Stimulated activated effector memory CD8-positive, alpha-beta T cell treated with anti-CD3 and anti-CD28 coated beads, Interleukin-12 subunit alpha, Interleukin-12 subunit beta, amount 100 ng/mL, for 72 hours (primary cell): Measurements from ENCODE around the gene GPHA2.

Source experiments
- ATAC-seq: fragments of 150-1000 bp; cut with Tn5 transposase; 2 replicates; pipeline ENCODE4 v1.10.0; 2021
- DNase-seq, 2 donors: peaks; one replicate each; pipeline ENCODE4 v3.0.0; 2021 to 2022; ENCODE audit warnings: low spot score in 2 of 2
- H3K27ac Mint-ChIP-seq: one replicate; pipeline ENCODE4 v1.8.0; 2022; ENCODE audit warnings: mild to moderate bottlenecking, mixed read lengths
- H3K36me3 Mint-ChIP-seq: one replicate; pipeline ENCODE4 v1.8.0; 2022; ENCODE audit warnings: mild to moderate bottlenecking, mixed read lengths
- H3K4me1 Mint-ChIP-seq: one replicate; pipeline ENCODE4 v1.8.0; 2022; ENCODE audit warnings: mixed read lengths
- H3K4me3 Mint-ChIP-seq: one replicate; pipeline ENCODE4 v1.8.0; 2022; ENCODE audit warnings: mild to moderate bottlenecking, mixed read lengths
- H3K9me3 Mint-ChIP-seq: one replicate; pipeline ENCODE4 v1.8.0; 2022; ENCODE audit warnings: mixed read lengths

The GPHA2 gene

DNA sequence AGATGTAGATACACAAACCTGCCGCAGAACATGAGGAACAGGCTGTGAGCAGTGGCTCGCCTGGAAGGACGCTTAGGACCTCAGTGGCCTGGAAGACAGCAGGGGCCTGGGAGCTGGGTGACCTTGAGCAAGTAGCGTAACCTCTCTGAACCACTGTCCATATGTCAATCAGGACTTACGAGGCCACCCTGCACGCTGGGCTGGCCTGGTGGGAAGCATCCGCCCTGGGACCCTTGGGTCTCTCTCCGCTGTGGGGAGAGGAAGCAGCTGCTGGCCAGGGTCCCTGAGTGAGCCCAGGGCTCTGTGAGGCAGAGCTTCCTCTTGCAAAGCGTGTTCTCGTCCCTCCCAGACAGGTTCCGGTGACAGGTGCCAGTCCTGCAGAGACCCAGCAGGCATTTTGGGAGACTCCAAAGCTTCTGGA, 43.3 kb downstream of the GPHA2 start:
- Mint-ChIP-seq H3K27ac (peak overlapping the region; percentile 73), H3K4me1 (peaks cover 12% of the 10 kb centered on the region), H3K9me3 (no peaks in the 10 kb centered on the region), H3K36me3 (peaks cover 26% of the 10 kb centered on the region), H3K4me3 (no peak overlapping the region)
- no peak for DNase-seq
- no peak for ATAC-seq

DNA sequence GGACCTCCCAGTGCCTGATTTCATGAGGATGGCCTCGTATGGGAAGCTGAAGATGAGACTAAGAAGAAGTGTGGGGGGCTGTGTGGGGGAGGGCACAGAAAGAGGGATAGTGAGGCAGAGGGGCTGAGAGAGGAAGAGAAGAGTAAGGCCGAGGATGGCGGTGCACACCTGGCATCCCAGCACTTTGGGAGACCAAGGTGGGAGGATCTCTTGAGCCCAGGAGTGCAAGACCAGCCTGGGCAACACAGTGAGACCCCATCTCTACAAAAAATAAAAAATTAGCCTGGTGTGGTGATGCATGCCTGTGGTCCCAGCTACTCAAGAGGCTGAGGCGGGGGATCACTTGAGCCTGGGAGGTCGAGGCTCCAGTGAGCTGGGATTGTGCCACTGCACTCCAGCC, 43.8 kb downstream of the GPHA2 start:
- ATAC-seq: no peak
- Mint-ChIP-seq H3K36me3 (peaks cover 22% of the 10 kb centered on the region), H3K9me3 (no peaks in the 10 kb centered on the region), H3K4me1 (peaks cover 15% of the 10 kb centered on the region), H3K4me3 (no peak overlapping the region), H3K27ac (peak overlapping the region; percentile 73)
- DNase-seq: no peak

DNA sequence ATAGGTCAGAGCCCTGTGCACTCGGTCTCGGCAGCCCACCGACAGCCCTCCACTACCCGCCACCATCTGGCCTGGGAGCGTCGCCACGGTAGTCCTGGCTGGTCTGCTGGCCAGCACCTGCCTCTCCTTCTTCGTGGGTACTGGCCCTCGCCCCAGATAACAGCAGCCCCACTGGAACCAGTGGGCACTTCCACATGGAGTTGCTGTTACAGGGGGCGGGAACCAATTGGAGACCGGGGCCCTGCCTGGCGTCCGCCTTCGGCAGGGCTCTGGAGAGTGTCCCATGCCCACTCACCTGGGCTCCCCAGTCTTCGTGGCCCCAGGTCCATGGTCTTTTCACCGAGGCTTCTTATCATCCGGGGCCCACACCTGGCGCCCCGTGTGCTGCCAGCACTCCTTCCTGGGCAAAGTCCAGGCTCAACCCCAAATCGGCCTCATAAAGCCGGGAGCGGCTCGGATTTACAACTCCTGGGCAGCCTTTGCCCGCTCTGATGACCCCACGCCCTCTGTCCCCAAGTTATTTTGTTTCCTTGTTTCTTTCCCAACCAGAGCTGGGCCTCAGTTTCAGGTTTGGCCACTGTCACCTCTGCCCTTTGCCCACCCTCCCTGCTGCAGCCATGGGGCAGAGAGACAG, 44.4 kb downstream of the GPHA2 start:
- no peaks in the 10 kb centered on the region for H3K9me3 Mint-ChIP-seq
- H3K4me3 Mint-ChIP-seq: no peak overlapping the region
- no peak for ATAC-seq
- H3K4me1 Mint-ChIP-seq: peaks cover 15% of the 10 kb centered on the region
- no peak for DNase-seq
- peak overlapping the region; percentile 73 for H3K27ac Mint-ChIP-seq
- peaks cover 21% of the 10 kb centered on the region for H3K36me3 Mint-ChIP-seq

GRCh38 chr11:64890522-64890939, 45.2 kb downstream of the GPHA2 start:
- H3K27ac Mint-ChIP-seq: no peak overlapping the region
- no peak overlapping the region for H3K4me3 Mint-ChIP-seq
- peaks cover 23% of the 10 kb centered on the region for H3K4me1 Mint-ChIP-seq
- H3K9me3 Mint-ChIP-seq: no peaks in the 10 kb centered on the region
- no peak for ATAC-seq
- DNase-seq: no peak
- peaks cover 15% of the 10 kb centered on the region for H3K36me3 Mint-ChIP-seq

GRCh38 chr11:64888729-64889511, 46.8 kb downstream of the GPHA2 start:
- peaks cover 6% of the 10 kb centered on the region for H3K36me3 Mint-ChIP-seq
- DNase-seq (no peak), ATAC-seq (no peak)
- peaks cover 37% of the 10 kb centered on the region for H3K4me1 Mint-ChIP-seq
- H3K4me3 Mint-ChIP-seq: no peak overlapping the region
- no peak overlapping the region for H3K27ac Mint-ChIP-seq
- no peaks in the 10 kb centered on the region for H3K9me3 Mint-ChIP-seq

DNA sequence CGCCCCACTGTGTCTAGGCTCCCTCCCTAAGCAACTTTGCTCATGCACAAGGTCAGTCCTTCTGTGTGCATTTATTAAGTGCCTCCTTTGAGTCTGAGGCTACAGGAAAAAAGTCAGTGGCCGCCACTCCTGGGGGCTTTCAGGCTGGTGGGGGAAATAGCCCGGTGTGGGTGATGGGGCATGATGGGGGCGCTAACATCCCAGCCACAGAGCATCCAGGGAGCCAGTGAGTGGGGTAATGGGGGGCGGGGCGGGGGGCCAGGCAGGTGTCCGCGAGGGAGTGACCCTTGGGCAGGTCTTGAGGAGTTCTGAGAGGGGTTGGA, 47.3 kb downstream of the GPHA2 start:
- Mint-ChIP-seq H3K27ac (peak overlapping the region; percentile 65), H3K36me3 (peaks cover 6% of the 10 kb centered on the region), H3K9me3 (no peaks in the 10 kb centered on the region), H3K4me1 (peaks cover 40% of the 10 kb centered on the region), H3K4me3 (peak overlapping the region; percentile 74)
- DNase-seq: no peak
- no peak for ATAC-seq

DNA sequence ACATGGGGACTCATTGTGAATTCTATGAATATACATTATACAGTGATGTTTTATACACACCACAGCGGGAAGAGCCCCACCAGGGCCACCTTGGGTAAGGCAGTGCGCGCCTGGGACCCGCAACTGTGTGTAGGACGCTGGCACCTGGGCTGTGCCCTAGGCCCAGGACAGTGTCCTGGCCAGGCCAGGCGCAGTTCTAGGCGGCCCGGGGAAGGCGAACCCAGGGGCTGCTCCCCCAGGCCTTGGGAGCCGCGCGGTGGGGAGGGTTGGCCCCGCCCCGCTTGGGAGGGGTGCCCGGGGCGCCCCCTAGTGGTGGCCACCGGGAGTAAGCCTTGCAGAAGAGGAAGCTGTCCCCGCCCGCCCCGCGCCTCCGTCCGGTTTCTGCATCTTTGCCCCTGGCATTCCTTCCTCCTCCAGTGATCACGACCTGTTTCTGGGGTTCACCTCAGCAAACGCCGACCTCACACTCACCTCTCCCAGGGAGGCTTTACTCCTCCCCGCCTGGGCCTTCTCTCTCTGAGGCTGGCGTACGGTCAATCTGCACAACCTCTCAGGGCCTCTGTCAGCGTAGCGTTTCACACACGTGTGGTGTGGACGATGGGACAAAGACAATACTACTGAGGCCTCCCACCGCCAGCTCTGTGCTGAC, 47.8 kb downstream of the GPHA2 start:
- ATAC-seq (peak; percentile 87), DNase-seq (peak; percentile 93 to 94)
- H3K36me3 Mint-ChIP-seq: peaks cover 6% of the 10 kb centered on the region
- H3K4me3 Mint-ChIP-seq: peak overlapping the region; percentile 74
- peak overlapping the region; percentile 65 for H3K27ac Mint-ChIP-seq
- H3K9me3 Mint-ChIP-seq: no peaks in the 10 kb centered on the region
- peaks cover 40% of the 10 kb centered on the region for H3K4me1 Mint-ChIP-seq

GRCh38 chr11:64887234-64887756, 48.4 kb downstream of the GPHA2 start:
- Mint-ChIP-seq H3K36me3 (peaks cover 5% of the 10 kb centered on the region), H3K9me3 (no peaks in the 10 kb centered on the region), H3K4me1 (peaks cover 40% of the 10 kb centered on the region), H3K27ac (no peak overlapping the region), H3K4me3 (peak overlapping the region; percentile 74)
- ATAC-seq (no peak), DNase-seq (no peak)

DNA sequence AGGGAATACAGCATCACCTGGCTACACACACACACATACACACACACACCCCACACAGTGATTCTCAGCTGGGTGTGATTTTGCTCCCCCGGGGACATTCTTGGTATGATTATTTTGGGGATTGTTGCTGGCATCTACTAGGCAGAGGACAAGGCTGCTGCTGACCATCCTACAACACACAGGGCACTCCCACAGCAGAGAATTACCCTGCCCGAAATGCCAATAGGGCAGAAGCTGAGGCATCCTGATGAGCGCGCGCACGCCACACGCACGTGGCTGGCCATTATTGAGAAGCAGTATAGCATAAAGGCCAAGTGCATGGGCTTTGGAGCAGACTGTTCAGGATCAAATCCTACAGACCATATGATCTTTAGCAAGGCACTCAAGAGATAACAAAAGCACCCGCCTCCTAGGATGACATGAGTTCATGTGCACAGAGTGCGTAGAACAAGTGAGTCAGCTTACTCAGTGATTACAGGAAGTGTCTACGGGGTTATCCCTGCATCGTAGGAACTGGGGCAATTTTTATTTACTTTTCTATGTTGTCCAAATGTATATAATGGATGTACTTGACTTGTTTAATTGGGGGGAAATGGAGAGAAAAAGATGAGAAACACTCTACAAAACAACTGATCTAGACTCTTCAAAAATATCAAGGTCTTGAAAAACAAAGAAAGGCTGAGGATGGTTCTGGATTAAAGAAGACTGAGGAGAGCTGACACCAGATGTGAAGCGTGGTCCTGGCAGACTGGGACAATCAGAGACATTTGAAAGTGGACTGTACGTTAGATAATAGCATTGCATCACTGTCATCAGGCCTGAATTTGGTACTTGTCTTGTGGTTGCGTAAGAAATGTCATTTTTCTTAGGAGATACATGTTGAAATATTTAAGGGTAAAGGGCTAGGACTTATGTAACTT, 50.1 kb downstream of the GPHA2 start:
- ATAC-seq (peak; percentile 82), DNase-seq (no peak)
- Mint-ChIP-seq H3K4me1 (peaks cover 51% of the 10 kb centered on the region), H3K36me3 (no peaks in the 10 kb centered on the region), H3K4me3 (peak overlapping the region; percentile 37), H3K27ac (peak overlapping the region; percentile 58), H3K9me3 (no peaks in the 10 kb centered on the region)
